Skeletal muscle satellite cell (primary cell): ENCODE data around the gene MATN1. TPM values are rescaled to one million over a fixed set of nuclear protein-coding genes. Genes with fewer than 3 reads are reported as not detected.
A peak's percentile ranks its signal among the peaks of the same experiment; 100 is the strongest.
"Not testable (repeated sequence)": the region's sequence is repeated elsewhere in the genome, so short reads cannot be mapped to it uniquely, and the experiment has no call there.

Experiments used
- H3K27me3 ChIP-seq: 2 replicates; pipeline ENCODE4 v1.7.0; 2013; ENCODE audit warnings: low read length; ENCODE audit not compliant: control insufficient read depth, insufficient read depth
- H3K36me3 ChIP-seq: 2 replicates; pipeline ENCODE4 v1.7.0; 2013; ENCODE audit warnings: mild to moderate bottlenecking, control low read depth, low read length; ENCODE audit not compliant: insufficient read depth
- H3K4me1 ChIP-seq: 2 replicates; pipeline ENCODE4 v1.7.0; 2013; ENCODE audit warnings: low read length; ENCODE audit not compliant: control insufficient read depth, insufficient read depth
- H3K4me2 ChIP-seq: 2 replicates; pipeline ENCODE4 v1.7.0; 2013; ENCODE audit warnings: mild to moderate bottlenecking, low read length
- H3K4me3 ChIP-seq: 2 replicates; pipeline ENCODE4 v1.7.0; 2013; ENCODE audit warnings: low read length
- H3K9ac ChIP-seq: 2 replicates; pipeline ENCODE4 v1.7.0; 2013; ENCODE audit warnings: mild to moderate bottlenecking, low read depth, low read length, moderate library complexity
- H3K9me3 ChIP-seq: replicated peaks from 2 replicates; pipeline ENCODE4 v1.7.0; 2013; ENCODE audit warnings: mild to moderate bottlenecking, control low read depth, low read length
- total RNA-seq: library from RNA; depleted of rRNA; stranded (reverse); fragments of >200 nt; gene quantifications from 2 replicates; pipeline ENCODE4 v1.2.3, GENCODE V29; 2012; rRNA removed

Gene MATN1
- total RNA-seq: under 0.01 TPM in 1 of 2 replicates, not detected in the other

- H3K36me3 ChIP-seq: no peaks in the 10 kb centered on the region
These were observed at the start of gene MATN1 for GRCh38 chr1:30723331-30723755. TSS of gene MATN1 (minus strand) at chr1:30723585. CDS start at chr1:30723551, 34 bp downstream.

DNA sequence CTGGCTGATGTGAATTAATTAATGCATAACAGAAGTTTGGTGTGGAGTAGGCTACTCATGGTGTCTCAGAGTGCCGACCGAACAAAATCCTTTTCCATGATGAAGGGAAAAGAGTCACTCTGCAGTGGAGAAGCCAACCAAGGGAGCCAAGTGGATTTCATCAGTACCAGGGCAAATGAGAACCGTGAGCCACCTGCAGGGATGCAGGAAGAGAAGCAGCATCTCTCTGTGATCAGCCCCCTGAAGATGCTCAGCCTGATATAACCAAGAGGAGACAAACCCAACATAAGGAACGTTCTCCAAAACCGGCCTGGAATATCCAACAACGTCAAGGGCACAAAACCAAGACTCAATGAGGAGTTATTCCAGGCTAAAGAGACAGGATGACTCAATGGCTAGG, 47.6 kb upstream of the MATN1 start:
- Histone ChIP-seq H3K4me3 (no peak overlapping the region), H3K36me3 (no peaks in the 10 kb centered on the region), H3K9ac (no peak overlapping the region), H3K9me3 (no peaks in the 10 kb centered on the region), H3K27me3 (peaks cover 21% of the 10 kb centered on the region), H3K4me2 (no peak overlapping the region), H3K4me1 (peaks cover 4% of the 10 kb centered on the region)

More at GRCh38 chr1:30723331-30723755, at the start of gene MATN1:
- H3K27me3 ChIP-seq: no peaks in the 10 kb centered on the region
- peaks cover 15% of the 10 kb centered on the region for H3K4me1 ChIP-seq
- H3K9me3 ChIP-seq: no peaks in the 10 kb centered on the region
- no peak within 1 kb of the TSS for H3K4me3 ChIP-seq
- H3K4me2 ChIP-seq: no peak within 1 kb of the TSS
- H3K9ac ChIP-seq: no peak within 1 kb of the TSS

GRCh38 chr1:30770150-30770549, 46.8 kb upstream of the MATN1 start:
- H3K36me3 ChIP-seq: no peaks in the 10 kb centered on the region
- H3K9ac ChIP-seq: no peak overlapping the region
- H3K27me3 ChIP-seq: peaks cover 15% of the 10 kb centered on the region
- H3K9me3 ChIP-seq: no peaks in the 10 kb centered on the region
- H3K4me2 ChIP-seq: no peak overlapping the region
- no peak overlapping the region for H3K4me3 ChIP-seq
- H3K4me1 ChIP-seq: peaks cover 4% of the 10 kb centered on the region

- H3K27me3 ChIP-seq: peaks cover 13% of the 10 kb centered on the region
- no peak overlapping the region for H3K9ac ChIP-seq
- no peak overlapping the region for H3K4me2 ChIP-seq
- H3K4me1 ChIP-seq: peaks cover under 1% of the 10 kb centered on the region
- H3K36me3 ChIP-seq: no peaks in the 10 kb centered on the region
- H3K9me3 ChIP-seq: no peaks in the 10 kb centered on the region
- no peak overlapping the region for H3K4me3 ChIP-seq
These were observed 45.7 kb upstream of the MATN1 start for GRCh38 chr1:30768830-30769718.

- H3K27me3 ChIP-seq: peaks cover 10% of the 10 kb centered on the region
- no peak overlapping the region for H3K4me3 ChIP-seq
- H3K9me3 ChIP-seq: no peaks in the 10 kb centered on the region
- no peaks in the 10 kb centered on the region for H3K36me3 ChIP-seq
- H3K4me1 ChIP-seq: peaks cover 8% of the 10 kb centered on the region
- H3K4me2 ChIP-seq: no peak overlapping the region
- no peak overlapping the region for H3K9ac ChIP-seq
These were observed 44.9 kb upstream of the MATN1 start for GRCh38 chr1:30768159-30768829.

- not testable (repeated sequence) for H3K4me2 ChIP-seq, H3K27me3 ChIP-seq, H3K36me3 ChIP-seq, H3K4me3 ChIP-seq, H3K9me3 ChIP-seq, H3K9ac ChIP-seq
- peaks cover 16% of the 10 kb centered on the region for H3K4me1 ChIP-seq
These were observed 43.6 kb upstream of the MATN1 start for GRCh38 chr1:30766948-30767347.

DNA sequence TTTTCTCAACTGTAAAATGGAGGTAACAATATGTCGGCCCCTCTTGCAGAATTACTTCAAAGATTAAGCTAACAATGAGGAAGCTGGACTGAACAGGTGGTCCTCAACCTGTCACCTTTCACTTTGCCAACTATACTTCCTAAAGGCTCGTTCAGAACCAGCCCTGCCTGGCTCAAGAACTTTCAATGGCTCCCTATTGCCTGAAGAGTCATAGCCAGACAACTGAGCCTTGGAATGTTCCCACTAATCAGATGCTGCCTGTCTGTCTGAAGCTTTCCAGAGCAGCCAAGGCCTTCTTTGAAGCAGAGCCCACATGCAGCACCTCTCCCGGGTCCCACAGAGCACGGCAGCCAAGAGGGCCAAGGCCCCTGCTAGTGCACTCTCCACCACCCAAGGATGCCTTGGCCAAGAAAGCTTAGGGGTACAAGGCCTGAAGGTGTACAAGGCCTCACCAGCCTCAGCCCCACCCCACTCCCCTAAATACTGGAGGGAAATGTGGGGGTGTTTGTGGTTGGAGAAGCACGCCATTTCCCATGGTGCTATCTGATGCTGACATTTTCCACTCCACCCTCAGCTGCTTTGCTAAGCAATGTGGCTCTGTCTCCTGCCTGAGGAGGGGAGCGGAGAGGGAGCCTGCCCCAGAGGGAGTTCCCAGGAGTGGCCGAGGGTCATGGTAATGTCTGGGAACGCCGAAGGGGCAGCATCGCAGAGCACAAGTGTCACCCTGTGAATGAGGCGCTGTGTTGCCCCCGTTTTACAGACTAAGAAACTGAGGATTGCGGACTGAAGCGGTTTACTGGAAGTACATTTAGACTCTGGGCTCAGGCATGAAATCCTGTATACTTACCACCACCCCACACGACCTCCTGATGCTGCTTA, 42.4 kb upstream of the MATN1 start:
- Histone ChIP-seq H3K4me3 (no peak overlapping the region), H3K27me3 (peaks cover 5% of the 10 kb centered on the region), H3K36me3 (no peaks in the 10 kb centered on the region), H3K4me1 (peaks cover 22% of the 10 kb centered on the region), H3K9ac (no peak overlapping the region), H3K9me3 (no peaks in the 10 kb centered on the region), H3K4me2 (no peak overlapping the region)

DNA sequence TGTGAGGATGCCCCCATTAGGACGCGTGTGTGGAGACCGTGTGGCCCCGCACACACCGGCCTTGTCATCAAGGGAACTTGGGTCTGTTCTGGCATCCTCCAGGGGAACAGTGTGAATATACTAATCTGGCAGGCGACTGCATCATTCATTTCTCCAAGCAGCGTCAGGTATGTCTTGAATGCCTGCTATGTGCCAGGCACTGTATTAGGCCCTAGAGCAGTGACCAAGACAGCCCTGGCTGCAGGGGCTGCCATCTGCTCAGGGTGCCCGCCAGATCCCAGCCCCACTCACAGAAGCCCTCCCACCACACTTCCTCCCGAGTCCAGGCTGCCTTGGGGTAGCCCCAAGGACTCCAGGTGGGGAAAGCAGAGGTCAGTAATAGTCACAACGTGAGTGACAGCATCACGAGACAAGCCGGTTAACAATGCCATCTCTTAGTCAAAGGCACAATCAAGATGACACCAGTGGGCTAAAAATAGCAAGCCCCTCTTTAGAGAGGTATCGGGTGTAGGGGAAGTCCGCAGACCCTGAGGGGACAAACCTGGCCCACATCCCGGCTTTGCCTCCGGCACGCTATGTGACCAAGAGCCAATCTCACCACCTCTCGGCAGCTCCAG, 41.7 kb upstream of the MATN1 start:
- no peak overlapping the region for H3K9ac ChIP-seq
- no peaks in the 10 kb centered on the region for H3K9me3 ChIP-seq
- no peak overlapping the region for H3K4me2 ChIP-seq
- no peak overlapping the region for H3K4me3 ChIP-seq
- H3K4me1 ChIP-seq: peaks cover 24% of the 10 kb centered on the region
- no peaks in the 10 kb centered on the region for H3K36me3 ChIP-seq
- peaks cover 5% of the 10 kb centered on the region for H3K27me3 ChIP-seq

GRCh38 chr1:30764396-30764795, 41.0 kb upstream of the MATN1 start:
- H3K9ac ChIP-seq: no peak overlapping the region
- no peak overlapping the region for H3K4me3 ChIP-seq

DNA sequence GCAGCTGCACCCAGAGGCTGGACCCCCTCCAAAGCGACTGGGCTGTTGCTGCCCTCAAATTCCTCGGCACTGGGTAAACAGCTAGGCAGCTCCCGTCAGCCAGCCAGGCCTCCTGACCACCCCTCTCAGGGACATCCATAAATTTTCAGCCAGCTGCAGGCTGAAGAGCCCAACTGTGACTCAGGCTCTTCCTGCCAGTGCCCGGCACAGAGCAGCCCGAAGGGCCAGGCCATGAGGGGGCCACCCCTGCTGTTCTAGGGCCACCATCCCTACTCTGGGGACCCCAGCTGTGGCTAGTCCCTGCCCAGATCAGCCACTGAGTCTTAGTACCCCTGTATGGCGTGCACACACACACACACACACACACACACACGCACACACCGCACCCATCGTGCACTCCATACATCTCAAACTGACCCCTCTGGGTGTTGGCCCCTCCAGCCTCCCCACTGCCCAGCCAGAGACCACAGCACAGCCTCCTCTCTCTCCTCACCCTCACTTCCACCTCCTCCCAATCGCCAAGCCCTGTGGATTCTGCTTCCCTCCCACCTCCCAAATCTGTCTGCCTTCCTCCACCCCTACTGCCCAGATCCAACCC, 40.4 kb upstream of the MATN1 start:
- no peaks in the 10 kb centered on the region for H3K36me3 ChIP-seq
- H3K27me3 ChIP-seq: no peaks in the 10 kb centered on the region
- peak overlapping the region; percentile 51 for H3K9ac ChIP-seq
- H3K4me2 ChIP-seq: no peak overlapping the region
- H3K4me3 ChIP-seq: no peak overlapping the region
- no peaks in the 10 kb centered on the region for H3K9me3 ChIP-seq
- peaks cover 27% of the 10 kb centered on the region for H3K4me1 ChIP-seq

More at GRCh38 chr1:30764396-30764795, 41.0 kb upstream of the MATN1 start:
- Histone ChIP-seq H3K27me3 (peaks cover 1% of the 10 kb centered on the region), H3K4me1 (peaks cover 27% of the 10 kb centered on the region), H3K9me3 (no peaks in the 10 kb centered on the region), H3K4me2 (no peak overlapping the region), H3K36me3 (no peaks in the 10 kb centered on the region)
